ENCODE data around the gene FGFR3. TPM values are rescaled to one million over a fixed set of nuclear protein-coding genes. Genes with fewer than 3 reads are reported as not detected.
"Not testable (repeated sequence)": the region's sequence is repeated elsewhere in the genome, so short reads cannot be mapped to it uniquely, and the experiment has no call there.

Gene FGFR3
- total RNA-seq, 4 donors from 2014 or later = 1.2 to 2.0 (median 1.6) TPM

DNA sequence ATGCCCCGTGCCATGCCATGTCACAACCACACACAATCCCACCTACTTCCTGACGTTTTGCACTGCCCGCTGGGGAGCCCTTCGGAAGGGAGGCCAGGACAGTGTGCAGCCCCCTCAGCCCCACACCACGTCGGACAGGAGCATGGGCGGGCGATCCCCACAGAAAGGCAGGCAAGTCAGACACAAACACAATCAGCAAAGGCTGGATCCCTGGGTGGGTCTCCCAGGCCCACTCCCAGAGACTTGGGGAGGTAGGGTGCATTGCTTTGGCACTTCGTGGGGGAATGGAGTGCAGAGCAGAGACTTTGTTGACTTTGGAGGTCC, 48.8 kb downstream of the FGFR3 start:
- 90% methylated on average over 8 of the region's 9 CpGs for WGBS
- H3K4me1 ChIP-seq = peaks cover 9 to 31% (median 24%) of the 10 kb centered on the region in 4 donors
- intact Hi-C loops (cut with DNase I) = no loop called here
- DNase-seq (ENCODE audit: extremely low spot score) = no peak
- no peaks in the 10 kb centered on the region for H3K9me3 ChIP-seq
- peaks cover 36 to 89% (median 83%) of the 10 kb centered on the region in 4 donors for H3K36me3 ChIP-seq
- H3K27ac ChIP-seq (replicated peaks in 1 of 4) = peak overlapping the region in 1 of 4 donors; percentile 37
- TF ChIP-seq EP300 (IDR thresholded peaks at IDR 0.05) (no peak), POLR2A (IDR thresholded peaks at IDR 0.05; ENCODE audit: low read depth) (no peak), POLR2AphosphoS5 (IDR thresholded peaks at IDR 0.05) (no peak)
- TF ChIP-seq, protein P1, sequence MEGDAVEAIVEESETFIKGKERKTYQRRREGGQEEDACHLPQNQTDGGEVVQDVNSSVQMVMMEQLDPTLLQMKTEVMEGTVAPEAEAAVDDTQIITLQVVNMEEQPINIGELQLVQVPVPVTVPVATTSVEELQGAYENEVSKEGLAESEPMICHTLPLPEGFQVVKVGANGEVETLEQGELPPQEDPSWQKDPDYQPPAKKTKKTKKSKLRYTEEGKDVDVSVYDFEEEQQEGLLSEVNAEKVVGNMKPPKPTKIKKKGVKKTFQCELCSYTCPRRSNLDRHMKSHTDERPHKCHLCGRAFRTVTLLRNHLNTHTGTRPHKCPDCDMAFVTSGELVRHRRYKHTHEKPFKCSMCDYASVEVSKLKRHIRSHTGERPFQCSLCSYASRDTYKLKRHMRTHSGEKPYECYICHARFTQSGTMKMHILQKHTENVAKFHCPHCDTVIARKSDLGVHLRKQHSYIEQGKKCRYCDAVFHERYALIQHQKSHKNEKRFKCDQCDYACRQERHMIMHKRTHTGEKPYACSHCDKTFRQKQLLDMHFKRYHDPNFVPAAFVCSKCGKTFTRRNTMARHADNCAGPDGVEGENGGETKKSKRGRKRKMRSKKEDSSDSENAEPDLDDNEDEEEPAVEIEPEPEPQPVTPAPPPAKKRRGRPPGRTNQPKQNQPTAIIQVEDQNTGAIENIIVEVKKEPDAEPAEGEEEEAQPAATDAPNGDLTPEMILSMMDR (IDR thresholded peaks at IDR 0.05) = no peak
- H3K4me3 ChIP-seq = no peak overlapping the region
- no peaks in the 10 kb centered on the region for H3K27me3 ChIP-seq

DNA sequence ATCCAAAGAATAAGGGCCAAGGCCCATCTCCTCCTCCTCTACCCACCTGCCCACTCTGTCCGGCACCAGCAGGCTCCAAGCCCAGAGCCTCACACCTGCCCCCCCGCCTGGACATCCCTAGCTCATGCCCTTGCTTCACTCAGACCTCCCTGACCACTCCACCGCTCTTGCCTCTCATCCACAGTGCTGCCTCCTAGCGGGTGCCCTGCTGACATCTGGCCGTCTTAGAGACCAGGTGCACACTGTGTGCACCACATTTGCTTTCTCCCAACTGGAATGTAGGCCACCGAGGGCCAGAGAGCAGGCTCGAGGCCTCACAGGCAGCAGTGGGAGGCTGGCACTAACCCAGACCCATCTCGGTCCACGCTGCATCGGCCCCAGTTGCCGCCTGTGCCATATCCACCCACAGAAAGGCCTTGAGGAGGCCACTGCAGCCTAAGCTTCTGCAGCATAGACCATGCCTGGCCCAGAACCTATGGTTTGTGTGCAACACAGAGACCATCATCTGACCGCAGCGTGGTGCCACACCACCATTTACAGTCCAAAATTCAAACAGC, 49.3 kb downstream of the FGFR3 start:
- 89% methylated on average over 7 of the region's 13 CpGs for WGBS
- Histone ChIP-seq H3K9me3 (no peaks in the 10 kb centered on the region), H3K36me3 (peaks cover 36 to 90% (median 80%) of the 10 kb centered on the region in 4 donors), H3K27me3 (no peaks in the 10 kb centered on the region), H3K4me3 (no peak overlapping the region), H3K27ac (replicated peaks in 1 of 4) (peak overlapping the region in 1 of 4 donors; percentile 37), H3K4me1 (peaks cover 9 to 31% (median 24%) of the 10 kb centered on the region in 4 donors)
- intact Hi-C loops (cut with DNase I) = no loop called here
- no peak for TF ChIP-seq POLR2AphosphoS5 (IDR thresholded peaks at IDR 0.05)
- TF ChIP-seq EP300 (IDR thresholded peaks at IDR 0.05) = no peak
- TF ChIP-seq, protein P1 (IDR thresholded peaks at IDR 0.05) = no peak
- TF ChIP-seq POLR2A (IDR thresholded peaks at IDR 0.05; ENCODE audit: low read depth) = no peak
- DNase-seq (ENCODE audit: extremely low spot score) = no peak

DNA sequence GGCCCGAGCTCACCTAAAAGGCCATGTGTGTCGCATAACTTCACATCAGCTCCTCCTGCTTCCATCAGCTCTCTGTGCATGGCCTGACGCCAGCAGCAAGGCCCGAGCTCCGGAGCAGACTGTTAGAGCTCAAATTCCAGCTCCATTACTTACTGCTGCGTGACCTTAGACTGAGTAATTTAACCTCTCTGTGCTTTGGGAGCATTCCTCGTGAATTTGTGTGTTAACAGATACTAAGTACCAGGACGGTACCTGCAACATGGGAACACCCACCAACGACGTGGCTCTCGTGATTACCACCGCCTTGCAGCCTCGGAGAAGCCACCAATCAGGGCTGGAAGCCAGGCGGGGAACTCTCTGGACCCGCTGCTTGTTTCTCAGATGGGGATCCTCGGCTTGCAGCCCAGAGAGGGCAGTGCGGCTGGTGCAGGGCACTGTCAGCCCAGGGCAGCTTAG, 49.9 kb downstream of the FGFR3 start:
- Histone ChIP-seq H3K27me3 (no peaks in the 10 kb centered on the region), H3K9me3 (no peaks in the 10 kb centered on the region), H3K36me3 (peaks cover 36 to 89% (median 75%) of the 10 kb centered on the region in 4 donors), H3K4me1 (peaks cover 9 to 31% (median 24%) of the 10 kb centered on the region in 4 donors), H3K4me3 (no peak overlapping the region), H3K27ac (replicated peaks in 1 of 4) (no peak overlapping the region)
- TF ChIP-seq POLR2A (IDR thresholded peaks at IDR 0.05; ENCODE audit: low read depth) = no peak
- TF ChIP-seq POLR2AphosphoS5 (IDR thresholded peaks at IDR 0.05) = no peak
- no peak for TF ChIP-seq EP300 (IDR thresholded peaks at IDR 0.05)
- TF ChIP-seq, protein P1 (IDR thresholded peaks at IDR 0.05) = no peak
- intact Hi-C loops (cut with DNase I) = no loop called here
- WGBS = 78% methylated on average over 14 of the region's 17 CpGs
- DNase-seq (ENCODE audit: extremely low spot score) = no peak

DNA sequence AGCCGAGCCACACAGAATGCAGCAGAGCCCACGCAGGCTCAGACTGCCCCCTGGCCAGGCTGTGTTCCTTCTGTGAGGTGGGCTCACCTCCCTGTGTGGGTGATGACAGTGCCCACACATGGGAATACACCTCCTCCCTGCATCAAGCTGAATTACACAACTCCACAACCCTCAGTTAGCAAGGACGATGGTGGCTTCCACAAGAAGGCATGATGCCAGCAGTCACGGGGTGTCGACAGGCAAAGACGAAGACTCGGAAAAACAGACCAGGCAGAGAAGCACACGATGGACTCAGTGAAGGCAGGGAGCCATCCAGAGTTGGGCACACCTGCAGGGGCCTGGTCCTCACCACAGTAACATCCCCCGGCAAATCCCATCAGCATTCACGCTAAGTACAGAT, 50.8 kb downstream of the FGFR3 start:
- intact Hi-C loops (cut with DNase I) = no loop called here
- DNase-seq (ENCODE audit: extremely low spot score) = no peak
- TF ChIP-seq, protein P1 (IDR thresholded peaks at IDR 0.05) = no peak
- TF ChIP-seq POLR2AphosphoS5 (IDR thresholded peaks at IDR 0.05) (peak in 1 of 2 donors; percentile 11), EP300 (IDR thresholded peaks at IDR 0.05) (no peak), POLR2A (IDR thresholded peaks at IDR 0.05; ENCODE audit: low read depth) (no peak)

DNA sequence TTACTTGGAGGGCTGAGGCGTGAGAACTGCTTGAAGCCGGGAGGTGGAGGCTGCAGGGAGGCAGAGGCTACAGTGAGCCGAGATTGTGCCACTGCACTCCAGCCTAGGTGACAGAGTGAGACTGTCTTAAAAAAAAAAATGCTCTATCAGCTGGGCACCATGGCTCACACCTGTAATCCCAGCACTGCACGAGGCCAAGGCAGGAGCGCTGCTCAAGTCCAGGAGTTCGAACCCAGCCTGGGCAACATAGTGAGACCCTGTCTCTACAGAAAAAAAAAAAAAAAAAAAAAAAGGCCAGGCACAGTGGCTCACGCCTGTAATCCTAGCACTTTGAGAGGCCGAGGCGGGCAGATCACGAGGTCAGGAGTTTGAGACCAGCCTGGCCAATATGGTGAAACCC, 51.5 kb downstream of the FGFR3 start:
- DNase-seq (ENCODE audit: extremely low spot score); H3K9me3 ChIP-seq; H3K4me3 ChIP-seq; H3K27me3 ChIP-seq; H3K27ac ChIP-seq (replicated peaks in 1 of 4); intact Hi-C loops (cut with DNase I): not testable (repeated sequence)
- WGBS = 97% methylated on average over 10 of the region's 10 CpGs
- Histone ChIP-seq H3K36me3 (peaks cover 23 to 80% (median 61%) of the 10 kb centered on the region in 4 donors), H3K4me1 (peaks cover 9 to 31% (median 24%) of the 10 kb centered on the region in 4 donors)

More for the DNA sequence above, 50.8 kb downstream of the FGFR3 start:
- no peak overlapping the region for H3K27ac ChIP-seq (replicated peaks in 1 of 4)
- H3K36me3 ChIP-seq = peaks cover 30 to 88% (median 69%) of the 10 kb centered on the region in 4 donors
- peaks cover 9 to 31% (median 24%) of the 10 kb centered on the region in 4 donors for H3K4me1 ChIP-seq
- no peaks in the 10 kb centered on the region for H3K27me3 ChIP-seq
- 74% methylated on average over 10 of the region's 10 CpGs for WGBS
- no peaks in the 10 kb centered on the region for H3K9me3 ChIP-seq
- H3K4me3 ChIP-seq = no peak overlapping the region

All from esophagus muscularis mucosa (tissue), 4 donors.